ENCODE data around the gene CEP112. TPM values are rescaled to one million over a fixed set of nuclear protein-coding genes. Genes with fewer than 3 reads are reported as not detected.

CEP112 gene
- total and polyA plus RNA-seq, 2 of the 13 experiments (the other 11 are each of a cell fraction or from before 2014, with no cell fraction given): 1.2 to 3.4 TPM

DNA sequence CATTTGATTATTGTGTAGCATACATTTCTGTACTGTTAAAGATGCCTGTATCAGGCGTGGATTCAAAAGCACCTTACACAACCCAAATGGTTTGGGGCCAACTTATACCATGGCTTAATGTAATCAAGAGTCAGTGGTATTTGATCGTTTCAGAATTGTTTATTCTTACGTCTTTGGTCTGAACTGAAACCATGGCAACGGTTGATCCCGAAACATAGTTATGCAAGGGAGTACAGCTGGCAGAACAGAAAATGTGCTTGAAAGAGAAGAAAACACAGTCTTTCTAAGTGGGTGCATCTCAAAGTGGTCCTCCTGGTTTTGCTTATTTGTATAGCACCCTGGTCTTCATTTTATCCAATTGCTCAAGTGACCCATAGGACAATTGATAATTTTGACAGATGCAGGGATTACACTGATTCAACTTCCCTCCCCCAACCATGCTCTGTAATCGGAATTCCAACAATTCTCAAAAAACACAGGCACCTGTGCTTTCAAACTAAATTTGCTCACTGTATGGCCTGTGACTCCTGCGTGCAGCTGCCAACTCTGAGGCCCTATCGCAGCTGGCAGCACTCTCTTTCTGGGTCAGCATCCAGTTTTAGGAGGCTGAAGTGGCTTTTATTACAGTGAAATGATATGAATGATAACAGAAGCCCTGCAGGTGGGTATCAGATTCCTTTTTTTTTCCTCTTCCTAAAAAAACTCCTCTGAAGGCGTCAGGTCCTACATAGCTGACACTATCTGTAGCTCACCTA lies 553.5 kb downstream of the CEP112 start:
- H3K27ac ChIP-seq (ENCODE audit: extremely low read length, insufficient read depth, low read length): no peak overlapping the region
- TF ChIP-seq GABPA (IDR thresholded peaks at IDR 0.05; ENCODE audit: low read depth, low read length) (no peak), GABPA (CRISPR knock-in tag; IDR thresholded peaks at IDR 0.05; ENCODE audit: low read depth) (no peak), RFX1 (IDR thresholded peaks at IDR 0.05) (peak; percentile 46; the same call in 1 of the 2 replicates), IRF2 (CRISPR knock-in tag; IDR thresholded peaks at IDR 0.05) (no peak), ZNF12 (CRISPR knock-in tag; IDR thresholded peaks at IDR 0.05) (no peak), RFX3 (CRISPR knock-in tag; IDR thresholded peaks at IDR 0.05) (peak; percentile 62)
- intact Hi-C loops (cut with micrococcal nuclease; ENCODE audit: unreplicated experiment): no loop called here
- peaks cover 43% of the 10 kb centered on the region for H3K4me1 ChIP-seq (ENCODE audit: insufficient read depth, low read length)
- no peaks in the 10 kb centered on the region; the same call in 1 of the 2 replicates for H3K9me3 ChIP-seq (ENCODE audit: low read length)
- BruUV-seq (replicated peaks): no TSS peak
- ChIA-PET CTCF (ENCODE audit: low intra/inter-chr PET ratio, low total read pairs) (no interaction called here), POLR2A (no interaction called here)
- FAIRE-seq: no peak
- no peaks in the 10 kb centered on the region for H3K36me3 ChIP-seq (replicated peaks in 1 of 2; ENCODE audit: control insufficient read depth in 1 of 2, insufficient read depth in 2 of 2, low read length in 2 of 2)
- no peak overlapping the region for H2AFZ ChIP-seq (ENCODE audit: low read length)
- WGBS (ENCODE audit: low lambda C conversion rate): 44% methylated on average over 9 of the region's 9 CpGs
- no peak for ATAC-seq
- in situ Hi-C loops (cut with HindIII; ENCODE audit: extremely low pct_ligation_motif_present, low pct_unique_long_range_greater_than_20kb): no loop called here
- H3K4me3 ChIP-seq (replicated peaks in 1 of 3; ENCODE audit: insufficient read depth in 1 of 3, low read depth in 2 of 3, low read length in 3 of 3): no peak overlapping the region
- no peak overlapping the region for H3K9ac ChIP-seq (ENCODE audit: insufficient read depth, low read depth, low read length)
- H4K20me1 ChIP-seq (ENCODE audit: insufficient read depth, low read length): no peaks in the 10 kb centered on the region
- no peak overlapping the region for H3K4me2 ChIP-seq (ENCODE audit: low read depth, low read length)
- H3K27me3 ChIP-seq (ENCODE audit: control insufficient read depth in 1 of 2, insufficient read depth in 2 of 2, low read length in 2 of 2): no peaks in the 10 kb centered on the region
- DNase-seq (ENCODE audit: low spot score): peak; percentile 53
- no peaks in the 10 kb centered on the region for H3K79me2 ChIP-seq (ENCODE audit: insufficient read depth, low read length)

DNA sequence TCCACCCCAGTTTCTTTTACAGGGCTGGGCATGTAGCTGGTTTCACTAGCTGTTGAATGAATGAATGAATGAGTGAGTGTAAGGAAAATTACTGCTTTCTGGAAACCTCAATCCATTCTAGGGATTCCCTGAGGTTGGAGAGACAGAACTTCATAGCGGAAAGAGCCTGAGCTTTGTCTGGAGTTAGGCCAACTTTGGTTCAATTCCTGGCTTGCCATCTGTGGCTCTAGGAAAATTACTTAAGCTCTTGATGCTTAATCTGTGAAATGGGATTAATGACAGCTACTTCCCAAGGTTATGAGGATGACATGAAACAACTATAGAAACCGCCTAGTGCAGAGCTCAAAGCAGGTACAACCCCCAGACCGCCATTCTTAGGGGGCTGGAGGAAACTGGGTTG lies 554.1 kb downstream of the CEP112 start:
- ChIA-PET POLR2A (no interaction called here), CTCF (ENCODE audit: low intra/inter-chr PET ratio, low total read pairs) (no interaction called here)
- intact Hi-C loops (cut with micrococcal nuclease; ENCODE audit: unreplicated experiment): no loop called here
- no peak for DNase-seq (ENCODE audit: low spot score)
- H3K79me2 ChIP-seq (ENCODE audit: insufficient read depth, low read length): no peaks in the 10 kb centered on the region
- no peaks in the 10 kb centered on the region for H4K20me1 ChIP-seq (ENCODE audit: insufficient read depth, low read length)
- H3K4me2 ChIP-seq (ENCODE audit: low read depth, low read length): no peak overlapping the region
- H3K9ac ChIP-seq (ENCODE audit: insufficient read depth, low read depth, low read length): no peak overlapping the region
- no peak overlapping the region for H3K4me3 ChIP-seq (replicated peaks in 1 of 3; ENCODE audit: insufficient read depth in 1 of 3, low read depth in 2 of 3, low read length in 3 of 3)
- no peak overlapping the region for H3K27ac ChIP-seq (ENCODE audit: extremely low read length, insufficient read depth, low read length)
- no peaks in the 10 kb centered on the region for H3K36me3 ChIP-seq (replicated peaks in 1 of 2; ENCODE audit: control insufficient read depth in 1 of 2, insufficient read depth in 2 of 2, low read length in 2 of 2)
- ATAC-seq: no peak
- 92% methylated on average over 3 of the region's 3 CpGs for WGBS (ENCODE audit: low lambda C conversion rate)
- in situ Hi-C loops (cut with HindIII; ENCODE audit: extremely low pct_ligation_motif_present, low pct_unique_long_range_greater_than_20kb): no loop called here
- BruUV-seq (replicated peaks): no TSS peak
- no peaks in the 10 kb centered on the region for H3K27me3 ChIP-seq (ENCODE audit: control insufficient read depth in 1 of 2, insufficient read depth in 2 of 2, low read length in 2 of 2)
- H3K9me3 ChIP-seq (ENCODE audit: low read length): no peaks in the 10 kb centered on the region
- FAIRE-seq: no peak
- no peak overlapping the region for H2AFZ ChIP-seq (ENCODE audit: low read length)
- peaks cover 49% of the 10 kb centered on the region for H3K4me1 ChIP-seq (ENCODE audit: insufficient read depth, low read length)
- TF ChIP-seq SRY (CRISPR knock-in tag; IDR thresholded peaks at IDR 0.05): no peak
- no peak for TF ChIP-seq RCOR2 (CRISPR knock-in tag; IDR thresholded peaks at IDR 0.05)
- TF ChIP-seq, protein P1, sequence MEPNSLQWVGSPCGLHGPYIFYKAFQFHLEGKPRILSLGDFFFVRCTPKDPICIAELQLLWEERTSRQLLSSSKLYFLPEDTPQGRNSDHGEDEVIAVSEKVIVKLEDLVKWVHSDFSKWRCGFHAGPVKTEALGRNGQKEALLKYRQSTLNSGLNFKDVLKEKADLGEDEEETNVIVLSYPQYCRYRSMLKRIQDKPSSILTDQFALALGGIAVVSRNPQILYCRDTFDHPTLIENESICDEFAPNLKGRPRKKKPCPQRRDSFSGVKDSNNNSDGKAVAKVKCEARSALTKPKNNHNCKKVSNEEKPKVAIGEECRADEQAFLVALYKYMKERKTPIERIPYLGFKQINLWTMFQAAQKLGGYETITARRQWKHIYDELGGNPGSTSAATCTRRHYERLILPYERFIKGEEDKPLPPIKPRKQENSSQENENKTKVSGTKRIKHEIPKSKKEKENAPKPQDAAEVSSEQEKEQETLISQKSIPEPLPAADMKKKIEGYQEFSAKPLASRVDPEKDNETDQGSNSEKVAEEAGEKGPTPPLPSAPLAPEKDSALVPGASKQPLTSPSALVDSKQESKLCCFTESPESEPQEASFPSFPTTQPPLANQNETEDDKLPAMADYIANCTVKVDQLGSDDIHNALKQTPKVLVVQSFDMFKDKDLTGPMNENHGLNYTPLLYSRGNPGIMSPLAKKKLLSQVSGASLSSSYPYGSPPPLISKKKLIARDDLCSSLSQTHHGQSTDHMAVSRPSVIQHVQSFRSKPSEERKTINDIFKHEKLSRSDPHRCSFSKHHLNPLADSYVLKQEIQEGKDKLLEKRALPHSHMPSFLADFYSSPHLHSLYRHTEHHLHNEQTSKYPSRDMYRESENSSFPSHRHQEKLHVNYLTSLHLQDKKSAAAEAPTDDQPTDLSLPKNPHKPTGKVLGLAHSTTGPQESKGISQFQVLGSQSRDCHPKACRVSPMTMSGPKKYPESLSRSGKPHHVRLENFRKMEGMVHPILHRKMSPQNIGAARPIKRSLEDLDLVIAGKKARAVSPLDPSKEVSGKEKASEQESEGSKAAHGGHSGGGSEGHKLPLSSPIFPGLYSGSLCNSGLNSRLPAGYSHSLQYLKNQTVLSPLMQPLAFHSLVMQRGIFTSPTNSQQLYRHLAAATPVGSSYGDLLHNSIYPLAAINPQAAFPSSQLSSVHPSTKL (CRISPR knock-in tag; IDR thresholded peaks at IDR 0.05): no peak
- TF ChIP-seq ZNF441 (CRISPR knock-in tag; IDR thresholded peaks at IDR 0.05; ENCODE audit: borderline replicate concordance): no peak

Measured in HepG2 (cell line).